RWPE1 (cell line): ENCODE measurements around the gene VMP1.
"Not testable (repeated sequence)": the region's sequence is repeated elsewhere in the genome, so short reads cannot be mapped to it uniquely, and the experiment has no call there.

Experiments
- CTCF ChIA-PET: fragments of 350-600 bp; sonication (Branson Sonifier 250); formaldehyde crosslinking; extraction: SDS; loops from one replicate; lab custom pipeline; 2021; lab: Yijun Ruan, JAX
- POLR2A ChIA-PET: fragments of 400-600 bp; formaldehyde crosslinking; extraction: SDS; loops from one replicate; lab custom pipeline; 2020; ENCODE audit warnings: antibody characterized with exemption; ENCODE audit not compliant: low non-redundant PET; lab: Yijun Ruan, JAX
- DNase-seq: peaks from one replicate; pipeline ENCODE4 v3.0.0; 2012; ENCODE audit warnings: low spot score
- H3K27ac ChIP-seq: fragments of 450-650 bp; 2 replicates; pipeline ENCODE4 v1.5.1; 2017
- TF ChIP-seq, protein P1 (sequence below): fragments of 450-650 bp; conservative IDR thresholded peaks from 2 replicates; pipeline ENCODE4 v1.5.1; 2017; ENCODE audit warnings: low read depth, mild to moderate bottlenecking

The VMP1 gene

DNA sequence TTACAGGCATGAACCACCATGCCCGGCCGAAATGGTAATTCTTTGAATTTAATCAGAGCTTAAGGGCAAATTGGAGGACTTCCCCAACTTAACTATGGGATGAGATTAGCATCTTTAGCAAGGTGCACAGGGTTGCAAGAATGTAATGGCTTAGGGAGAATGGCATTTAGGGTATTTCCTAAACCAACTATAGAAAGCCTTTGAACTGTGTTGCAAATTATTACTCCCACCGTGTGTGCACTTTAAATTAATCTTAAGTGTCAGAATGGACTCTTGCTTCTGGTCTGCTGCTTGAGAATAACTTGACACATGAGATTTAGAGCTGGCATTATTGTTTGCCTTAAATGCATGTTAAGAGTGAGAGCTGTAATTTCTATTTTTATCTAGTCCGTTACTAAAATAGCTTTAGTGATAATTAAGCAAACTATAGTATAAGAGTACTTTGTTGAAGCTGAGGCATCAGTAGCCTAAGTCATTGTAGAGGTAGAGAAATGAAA is 125.5 kb downstream of the VMP1 start:
- ChIA-PET POLR2A (no interaction called here), CTCF (no interaction called here)
- no peak overlapping the region; the same call in 1 of the 2 replicates for H3K27ac ChIP-seq
- TF ChIP-seq, protein P1, sequence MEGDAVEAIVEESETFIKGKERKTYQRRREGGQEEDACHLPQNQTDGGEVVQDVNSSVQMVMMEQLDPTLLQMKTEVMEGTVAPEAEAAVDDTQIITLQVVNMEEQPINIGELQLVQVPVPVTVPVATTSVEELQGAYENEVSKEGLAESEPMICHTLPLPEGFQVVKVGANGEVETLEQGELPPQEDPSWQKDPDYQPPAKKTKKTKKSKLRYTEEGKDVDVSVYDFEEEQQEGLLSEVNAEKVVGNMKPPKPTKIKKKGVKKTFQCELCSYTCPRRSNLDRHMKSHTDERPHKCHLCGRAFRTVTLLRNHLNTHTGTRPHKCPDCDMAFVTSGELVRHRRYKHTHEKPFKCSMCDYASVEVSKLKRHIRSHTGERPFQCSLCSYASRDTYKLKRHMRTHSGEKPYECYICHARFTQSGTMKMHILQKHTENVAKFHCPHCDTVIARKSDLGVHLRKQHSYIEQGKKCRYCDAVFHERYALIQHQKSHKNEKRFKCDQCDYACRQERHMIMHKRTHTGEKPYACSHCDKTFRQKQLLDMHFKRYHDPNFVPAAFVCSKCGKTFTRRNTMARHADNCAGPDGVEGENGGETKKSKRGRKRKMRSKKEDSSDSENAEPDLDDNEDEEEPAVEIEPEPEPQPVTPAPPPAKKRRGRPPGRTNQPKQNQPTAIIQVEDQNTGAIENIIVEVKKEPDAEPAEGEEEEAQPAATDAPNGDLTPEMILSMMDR, result no peak
- DNase-seq, result no peak

DNA sequence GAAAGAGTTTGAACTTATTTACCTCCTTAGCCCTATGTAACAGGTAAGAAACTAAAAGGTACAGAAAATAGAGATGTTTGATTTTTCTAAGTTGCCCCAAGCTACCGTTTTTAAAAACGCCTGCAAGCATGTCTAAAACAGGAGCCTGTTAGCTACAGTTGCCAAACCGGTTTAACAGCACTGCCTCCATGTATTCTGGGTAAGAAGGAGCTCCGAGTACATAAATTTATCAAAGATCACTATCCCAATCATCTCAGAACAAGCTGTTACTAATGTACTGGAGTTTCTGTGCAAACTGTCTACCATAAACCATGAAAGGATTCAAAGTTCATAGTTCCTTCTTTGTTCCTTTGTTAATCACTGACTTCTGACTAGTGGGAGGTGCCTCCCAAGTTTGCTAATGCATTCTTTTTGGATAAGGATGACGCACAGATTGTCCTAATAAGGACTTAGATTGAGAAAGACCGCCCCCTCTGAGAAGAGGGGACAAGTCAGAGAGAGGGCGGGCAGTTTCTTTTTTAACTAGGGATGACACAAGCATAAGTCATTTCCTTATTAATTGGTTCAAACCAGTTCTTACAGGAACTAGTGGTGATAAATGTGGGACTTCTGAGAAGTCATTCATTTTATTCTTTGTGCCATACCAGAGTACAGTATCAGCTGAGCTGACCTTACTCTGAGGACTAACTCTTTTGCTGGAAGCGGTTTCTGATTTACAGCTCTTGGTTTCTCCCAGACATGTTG is 130.0 kb downstream of the VMP1 start:
- H3K27ac ChIP-seq, result peak overlapping the region; percentile 96
- DNase-seq, result peak; percentile 86
- POLR2A ChIA-PET, result interaction anchor here (0.9 to 1.2 kb wide), 3 partner anchors 28 to 83 kb away, joined by 3 to 8 read pairs (median 4); no protein-coding TSS in a partner anchor
- CTCF ChIA-PET, result interaction anchor here (0.5 to 1.2 kb wide), 4 partner anchors 41 to 84 kb away, joined by 3 to 8 read pairs (median 3); no protein-coding TSS in a partner anchor
- TF ChIP-seq, protein P1, result no peak

DNA sequence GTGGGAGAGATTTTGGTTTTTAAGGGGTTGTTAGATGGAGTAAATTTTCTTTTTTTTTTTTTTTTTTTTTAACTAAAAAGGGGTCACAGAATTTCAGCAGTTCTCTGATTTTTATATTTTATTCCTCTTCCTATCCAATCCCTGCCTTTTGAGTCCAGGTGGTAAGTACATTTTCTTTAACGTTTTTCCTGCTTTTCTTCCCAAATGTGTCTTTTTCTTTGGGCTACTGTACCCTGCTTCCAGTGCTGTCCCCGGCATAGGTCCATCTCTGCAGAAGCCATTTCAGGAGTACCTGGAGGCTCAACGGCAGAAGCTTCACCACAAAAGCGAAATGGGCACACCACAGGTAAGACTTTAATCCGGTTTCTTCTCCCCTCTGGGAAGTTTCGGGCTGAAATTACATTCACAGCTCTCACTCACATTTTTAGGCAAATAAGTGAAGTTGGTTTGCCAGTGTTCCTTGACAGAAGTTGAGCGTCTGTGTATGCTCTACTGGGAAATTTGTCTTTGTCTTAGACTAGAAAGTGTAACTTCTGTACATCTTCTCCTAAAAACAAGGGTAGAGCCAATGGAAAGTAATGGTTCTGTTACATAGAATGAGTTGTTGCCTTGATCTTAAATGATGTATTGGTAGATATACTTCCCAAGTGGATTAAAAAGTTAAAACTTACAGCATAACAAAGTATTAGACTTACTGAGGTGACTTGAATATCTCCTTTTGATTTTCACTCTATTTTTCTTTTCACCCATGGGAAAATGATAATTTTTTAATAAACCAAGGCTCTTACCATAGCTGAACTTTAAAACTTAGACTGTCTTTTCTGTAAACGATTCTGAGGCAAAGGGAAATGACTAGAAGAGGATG is 130.8 kb downstream of the VMP1 start:
- TF ChIP-seq, protein P1, result no peak
- H3K27ac ChIP-seq, result peak overlapping the region; percentile 95
- CTCF ChIA-PET, result interaction anchor here (0.6 to 1.3 kb wide), 4 partner anchors 29 to 84 kb away, joined by 3 to 8 read pairs (median 4); no protein-coding TSS in a partner anchor
- POLR2A ChIA-PET, result interaction anchor here (0.9 to 1.2 kb wide), 3 partner anchors 29 to 84 kb away, joined by 3 to 8 read pairs (median 4); no protein-coding TSS in a partner anchor
- DNase-seq, result no peak

DNA sequence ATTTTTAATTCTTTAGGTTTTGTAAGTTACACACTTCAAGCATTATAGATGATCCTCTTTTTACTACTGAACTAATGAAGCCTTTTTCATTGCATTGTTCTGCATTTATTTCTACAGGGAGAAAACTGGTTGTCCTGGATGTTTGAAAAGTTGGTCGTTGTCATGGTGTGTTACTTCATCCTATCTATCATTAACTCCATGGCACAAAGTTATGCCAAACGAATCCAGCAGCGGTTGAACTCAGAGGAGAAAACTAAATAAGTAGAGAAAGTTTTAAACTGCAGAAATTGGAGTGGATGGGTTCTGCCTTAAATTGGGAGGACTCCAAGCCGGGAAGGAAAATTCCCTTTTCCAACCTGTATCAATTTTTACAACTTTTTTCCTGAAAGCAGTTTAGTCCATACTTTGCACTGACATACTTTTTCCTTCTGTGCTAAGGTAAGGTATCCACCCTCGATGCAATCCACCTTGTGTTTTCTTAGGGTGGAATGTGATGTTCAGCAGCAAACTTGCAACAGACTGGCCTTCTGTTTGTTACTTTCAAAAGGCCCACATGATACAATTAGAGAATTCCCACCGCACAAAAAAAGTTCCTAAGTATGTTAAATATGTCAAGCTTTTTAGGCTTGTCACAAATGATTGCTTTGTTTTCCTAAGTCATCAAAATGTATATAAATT is 132.3 kb downstream of the VMP1 start:
- H3K27ac ChIP-seq, result no peak overlapping the region
- POLR2A ChIA-PET, result no interaction called here
- TF ChIP-seq, protein P1, result no peak
- no peak for DNase-seq
- CTCF ChIA-PET, result interaction anchor here (0.6 to 1.3 kb wide), 2 partner anchors 18 to 57 kb away, joined by 3 to 4 read pairs; no protein-coding TSS in a partner anchor

DNA sequence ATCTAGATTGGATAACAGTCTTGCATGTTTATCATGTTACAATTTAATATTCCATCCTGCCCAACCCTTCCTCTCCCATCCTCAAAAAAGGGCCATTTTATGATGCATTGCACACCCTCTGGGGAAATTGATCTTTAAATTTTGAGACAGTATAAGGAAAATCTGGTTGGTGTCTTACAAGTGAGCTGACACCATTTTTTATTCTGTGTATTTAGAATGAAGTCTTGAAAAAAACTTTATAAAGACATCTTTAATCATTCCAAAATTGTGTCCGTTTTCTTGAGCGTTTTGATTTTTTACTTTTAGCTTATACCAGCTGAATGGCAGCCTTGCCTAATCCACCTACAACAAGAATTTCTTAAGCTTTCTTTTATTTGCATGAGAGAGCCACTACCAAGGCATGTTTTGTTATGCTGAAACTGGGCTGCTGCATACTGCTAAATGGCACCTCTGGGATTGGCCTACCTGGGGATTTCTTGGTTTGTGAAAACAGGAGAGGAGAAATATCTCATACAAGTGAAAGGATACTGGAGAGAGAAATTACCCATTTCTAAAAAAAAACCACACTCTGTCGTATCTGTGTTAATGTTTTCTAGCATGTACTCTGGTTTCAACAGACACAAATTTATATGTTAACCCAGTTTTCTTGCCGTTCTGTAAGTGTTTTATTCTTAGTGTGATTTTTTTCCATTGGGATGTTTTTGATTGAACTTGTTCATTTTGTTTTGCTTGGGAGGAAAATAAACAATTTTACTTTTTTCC is 133.1 kb downstream of the VMP1 start:
- CTCF ChIA-PET, result no interaction called here
- no peak for DNase-seq
- POLR2A ChIA-PET, result interaction anchor here (0.6 to 1.3 kb wide), 2 partner anchors 54 to 71 kb away, joined by 6 to 8 read pairs; no protein-coding TSS in a partner anchor
- TF ChIP-seq, protein P1, result no peak
- H3K27ac ChIP-seq, result no peak overlapping the region

DNA sequence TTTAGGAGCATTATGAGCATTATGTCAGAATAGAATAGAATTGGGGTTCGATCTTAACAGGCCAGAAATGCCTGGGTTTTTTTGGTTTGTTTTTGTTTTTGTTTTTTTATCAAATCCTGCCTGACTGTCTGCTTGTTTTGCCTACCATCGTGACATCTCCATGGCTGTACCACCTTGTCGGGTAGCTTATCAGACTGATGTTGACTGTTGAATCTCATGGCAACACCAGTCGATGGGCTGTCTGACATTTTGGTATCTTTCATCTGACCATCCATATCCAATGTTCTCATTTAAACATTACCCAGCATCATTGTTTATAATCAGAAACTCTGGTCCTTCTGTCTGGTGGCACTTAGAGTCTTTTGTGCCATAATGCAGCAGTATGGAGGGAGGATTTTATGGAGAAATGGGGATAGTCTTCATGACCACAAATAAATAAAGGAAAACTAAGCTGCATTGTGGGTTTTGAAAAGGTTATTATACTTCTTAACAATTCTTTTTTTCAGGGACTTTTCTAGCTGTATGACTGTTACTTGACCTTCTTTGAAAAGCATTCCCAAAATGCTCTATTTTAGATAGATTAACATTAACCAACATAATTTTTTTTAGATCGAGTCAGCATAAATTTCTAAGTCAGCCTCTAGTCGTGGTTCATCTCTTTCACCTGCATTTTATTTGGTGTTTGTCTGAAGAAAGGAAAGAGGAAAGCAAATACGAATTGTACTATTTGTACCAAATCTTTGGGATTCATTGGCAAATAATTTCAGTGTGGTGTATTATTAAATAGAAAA is 133.8 kb downstream of the VMP1 start:
- POLR2A ChIA-PET, result interaction anchor here (0.6 to 1.3 kb wide), 2 partner anchors 55 to 78 kb away, joined by 3 to 6 read pairs; no protein-coding TSS in a partner anchor
- DNase-seq, H3K27ac ChIP-seq, CTCF ChIA-PET: not testable (repeated sequence)

DNA sequence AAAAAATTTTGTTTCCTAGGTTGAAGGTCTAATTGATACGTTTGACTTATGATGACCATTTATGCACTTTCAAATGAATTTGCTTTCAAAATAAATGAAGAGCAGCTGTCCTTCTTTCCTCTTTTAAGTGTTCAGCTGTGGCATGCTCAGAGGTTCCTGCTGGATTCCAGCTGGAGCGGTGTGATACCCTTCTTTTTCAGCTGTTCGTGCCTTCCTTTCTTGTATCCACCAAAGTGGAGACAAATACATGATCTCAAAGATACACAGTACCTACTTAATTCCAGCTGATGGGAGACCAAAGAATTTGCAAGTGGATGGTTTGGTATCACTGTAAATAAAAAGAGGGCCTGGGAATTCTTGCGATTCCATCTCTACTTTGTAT is 134.4 kb downstream of the VMP1 start:
- CTCF ChIA-PET, DNase-seq: not testable (repeated sequence)
- POLR2A ChIA-PET, result interaction anchor here (0.7 kb wide), 1 partner anchor 12 kb away, joined by 3 read pairs; no protein-coding TSS in a partner anchor
- H3K27ac ChIP-seq, result peak overlapping the region; percentile 97
